IPS-15b (cell line): ENCODE measurements around the gene PSORS1C2.
"Not testable (repeated sequence)": the region's sequence is repeated elsewhere in the genome, so short reads cannot be mapped to it uniquely, and the experiment has no call there.

Source experiments
- H3K27me3 ChIP-seq: one replicate; pipeline ENCODE4 v1.6.1; 2013; ENCODE audit warnings: low read length; ENCODE audit not compliant: control insufficient read depth, insufficient read depth
- H3K36me3 ChIP-seq: one replicate; pipeline ENCODE4 v1.6.1; 2013; ENCODE audit warnings: low read length; ENCODE audit not compliant: control insufficient read depth, insufficient read depth
- H3K4me1 ChIP-seq: one replicate; pipeline ENCODE4 v1.6.1; 2013; ENCODE audit warnings: mild to moderate bottlenecking, low read length; ENCODE audit not compliant: control insufficient read depth, insufficient read depth
- H3K4me3 ChIP-seq: one replicate; pipeline ENCODE4 v1.5.1; 2013; ENCODE audit warnings: low read depth, low read length
- H3K9ac ChIP-seq: one replicate; pipeline ENCODE4 v1.6.1; 2013; ENCODE audit warnings: low read depth, mild to moderate bottlenecking, low read length
- H3K9me3 ChIP-seq: one replicate; pipeline ENCODE4 v1.6.1; 2013; ENCODE audit warnings: mild to moderate bottlenecking, low read length; ENCODE audit not compliant: control insufficient read depth, insufficient read depth

The PSORS1C2 gene

DNA sequence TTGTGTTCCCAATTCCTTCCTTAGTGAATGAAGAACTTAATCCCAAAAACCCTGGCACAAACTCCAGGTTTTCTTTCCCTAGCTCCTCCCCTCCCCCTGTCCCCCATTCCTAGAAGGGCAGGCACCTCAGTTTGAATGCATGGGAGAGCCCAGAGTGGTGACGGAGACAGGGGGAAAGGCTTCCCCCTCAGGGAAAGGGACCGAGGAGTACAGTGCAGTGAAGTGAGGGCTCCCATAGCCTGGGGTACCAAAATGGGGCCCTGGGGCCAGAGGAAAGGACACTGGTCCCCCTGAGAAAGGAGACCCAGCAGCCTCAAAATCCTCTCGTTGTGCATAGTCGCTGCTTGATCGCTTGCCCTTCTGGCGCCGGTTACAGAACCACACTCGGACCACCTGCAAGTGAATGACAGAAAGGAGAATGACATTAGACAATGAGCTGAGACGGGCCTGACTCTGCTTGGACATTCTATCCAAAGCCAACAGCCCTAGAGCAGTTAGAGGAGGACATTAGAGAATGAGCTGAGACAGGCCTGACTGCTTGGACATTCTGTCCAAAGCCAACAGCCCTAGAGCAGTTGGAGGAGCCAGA is 25.7 kb upstream of the PSORS1C2 start:
- H3K27me3 ChIP-seq, H3K4me1 ChIP-seq, H3K4me3 ChIP-seq, H3K9me3 ChIP-seq, H3K9ac ChIP-seq: not testable (repeated sequence)
- peaks cover 37% of the 10 kb centered on the region for H3K36me3 ChIP-seq

DNA sequence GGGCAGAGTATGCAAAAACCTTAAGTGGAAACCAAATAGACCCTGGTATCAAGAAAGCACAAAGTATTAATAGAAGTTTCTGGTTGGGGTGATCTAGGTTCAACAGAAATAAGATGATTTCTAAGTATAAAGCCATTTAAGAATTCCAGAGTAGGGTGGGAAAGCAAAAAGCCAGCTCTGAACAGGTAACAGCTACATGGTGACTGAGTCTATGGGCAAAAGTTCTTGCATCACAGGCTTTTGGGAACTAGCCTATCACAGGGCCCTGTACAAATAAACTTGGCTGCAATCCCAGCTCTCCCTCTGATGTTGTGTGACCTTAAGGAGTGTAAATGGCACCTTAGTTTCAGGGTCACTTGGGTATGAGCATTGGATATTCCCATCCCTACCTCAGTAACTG is 25.1 kb upstream of the PSORS1C2 start:
- Histone ChIP-seq H3K4me3 (no peak overlapping the region), H3K9ac (no peak overlapping the region), H3K9me3 (no peaks in the 10 kb centered on the region), H3K4me1 (peaks cover 4% of the 10 kb centered on the region), H3K27me3 (no peaks in the 10 kb centered on the region), H3K36me3 (peaks cover 34% of the 10 kb centered on the region)

DNA sequence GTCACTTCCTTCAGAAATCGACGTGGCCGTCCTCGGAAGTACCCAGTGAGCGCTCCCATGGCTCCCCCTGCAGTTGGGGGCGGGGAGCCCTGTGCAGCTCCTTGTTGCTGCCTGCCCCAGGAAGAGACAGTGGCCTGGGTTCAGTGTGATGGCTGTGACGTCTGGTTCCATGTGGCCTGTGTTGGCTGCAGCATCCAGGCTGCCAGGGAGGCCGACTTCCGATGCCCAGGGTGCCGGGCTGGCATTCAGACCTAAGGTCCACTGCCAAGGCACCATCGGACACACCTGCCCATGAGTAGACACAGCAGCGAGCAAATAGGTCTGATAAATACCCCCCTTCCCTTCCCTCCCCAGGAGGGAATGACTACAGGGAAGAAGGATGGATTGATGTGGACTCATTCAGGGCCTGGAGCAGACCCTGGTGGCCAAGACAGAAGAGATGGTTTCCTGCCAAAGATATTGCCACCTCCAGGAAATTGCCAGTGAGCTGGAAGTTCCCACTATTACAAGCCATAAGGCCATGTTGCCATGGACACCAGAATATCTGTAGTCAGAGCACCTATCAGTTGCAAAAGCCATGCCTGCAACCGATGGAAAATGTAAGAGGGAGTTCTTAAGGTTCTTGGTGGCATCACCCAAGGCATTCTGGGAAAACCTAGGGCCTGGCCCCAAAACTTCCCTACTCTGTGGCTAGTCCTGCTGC is 23.7 kb upstream of the PSORS1C2 start:
- H3K27me3 ChIP-seq, result no peaks in the 10 kb centered on the region
- H3K4me3 ChIP-seq, result no peak overlapping the region
- H3K9me3 ChIP-seq, result no peaks in the 10 kb centered on the region
- peaks cover 4% of the 10 kb centered on the region for H3K4me1 ChIP-seq
- no peak overlapping the region for H3K9ac ChIP-seq
- peaks cover 34% of the 10 kb centered on the region for H3K36me3 ChIP-seq

DNA sequence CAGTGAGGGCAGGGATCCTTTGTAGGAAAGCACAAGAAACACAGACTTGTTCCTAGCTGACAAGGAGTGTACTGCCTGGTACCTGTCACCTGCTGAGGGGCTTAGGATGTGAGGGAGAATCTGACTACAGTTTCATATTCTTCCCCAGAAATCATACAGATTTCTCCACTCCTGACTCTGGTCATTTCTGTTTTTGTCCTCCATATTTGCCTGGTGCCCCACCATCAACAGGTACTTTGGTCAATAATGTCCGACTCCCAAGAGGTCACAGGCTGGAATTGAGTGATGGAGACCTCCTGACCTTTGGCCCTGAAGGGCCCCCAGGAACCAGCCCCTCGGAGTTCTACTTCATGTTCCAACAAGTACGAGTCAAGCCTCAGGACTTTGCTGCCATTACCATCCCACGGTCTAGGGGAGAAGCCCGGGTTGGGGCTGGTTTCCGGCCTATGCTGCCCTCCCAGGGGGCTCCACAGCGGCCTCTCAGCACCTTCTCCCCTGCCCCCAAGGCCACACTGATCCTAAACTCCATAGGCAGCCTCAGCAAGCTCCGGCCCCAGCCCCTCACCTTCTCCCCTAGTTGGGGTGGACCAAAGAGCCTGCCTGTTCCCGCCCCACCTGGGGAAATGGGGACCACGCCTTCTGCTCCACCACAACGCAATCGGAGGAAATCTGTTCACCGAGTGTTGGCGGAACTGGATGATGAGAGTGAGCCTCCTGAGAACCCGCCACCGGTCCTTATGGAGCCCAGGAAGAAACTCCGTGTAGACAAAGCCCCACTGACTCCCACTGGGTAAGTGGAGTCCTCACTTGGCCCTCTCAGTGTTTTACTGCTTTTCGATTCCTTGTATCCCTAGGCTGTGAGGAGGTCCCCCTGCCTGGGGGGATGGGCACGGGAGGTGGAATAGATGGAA is 22.6 kb upstream of the PSORS1C2 start:
- no peak overlapping the region for H3K9ac ChIP-seq
- peaks cover 8% of the 10 kb centered on the region for H3K4me1 ChIP-seq
- peaks cover 34% of the 10 kb centered on the region for H3K36me3 ChIP-seq
- H3K4me3 ChIP-seq, result no peak overlapping the region
- no peaks in the 10 kb centered on the region for H3K27me3 ChIP-seq
- H3K9me3 ChIP-seq, result no peaks in the 10 kb centered on the region

DNA sequence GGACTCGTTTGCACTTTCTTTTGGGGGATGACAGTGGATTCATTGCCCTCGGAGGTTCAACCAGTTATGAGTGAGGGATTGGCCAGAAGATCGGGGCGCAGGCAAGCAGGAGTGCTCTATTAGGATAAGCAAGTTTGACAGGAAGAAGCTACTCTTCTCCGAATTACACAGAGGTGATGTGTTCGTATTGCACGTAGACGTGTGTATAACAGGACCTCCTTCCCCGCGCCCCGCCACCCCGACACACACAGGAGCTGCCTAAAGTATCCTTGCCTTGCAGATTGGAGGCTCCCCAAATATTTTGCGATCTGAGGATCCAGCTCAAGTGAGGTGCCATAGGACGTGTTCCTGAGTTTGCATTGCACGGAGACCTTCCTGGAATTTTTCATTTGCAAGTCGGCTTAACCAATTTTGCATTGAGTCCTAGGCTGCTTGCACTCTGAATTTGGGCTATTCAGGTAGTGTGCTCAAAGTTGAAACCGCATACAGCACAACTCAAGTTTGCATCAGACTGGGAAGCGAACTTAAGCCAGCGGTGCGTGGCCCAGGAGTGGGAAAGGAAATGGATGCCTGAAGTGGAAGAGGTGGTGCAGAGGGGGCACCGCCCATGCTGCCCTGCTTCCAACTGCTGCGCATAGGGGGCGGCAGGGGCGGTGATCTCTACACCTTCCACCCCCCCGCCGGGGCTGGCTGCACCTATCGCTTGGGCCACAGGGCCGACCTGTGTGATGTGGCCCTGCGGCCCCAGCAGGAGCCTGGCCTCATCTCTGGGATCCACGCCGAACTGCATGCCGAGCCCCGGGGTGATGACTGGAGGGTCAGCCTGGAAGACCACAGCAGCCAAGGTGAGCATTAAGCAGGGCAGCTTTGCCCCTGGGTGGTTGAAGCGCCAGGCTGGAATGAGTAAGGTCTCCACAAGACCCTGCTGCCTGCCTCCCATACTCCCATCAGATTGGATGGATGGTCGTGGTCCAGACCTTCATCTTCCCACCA is 20.3 kb upstream of the PSORS1C2 start:
- Histone ChIP-seq H3K36me3 (peaks cover 29% of the 10 kb centered on the region), H3K27me3 (no peaks in the 10 kb centered on the region), H3K9me3 (no peaks in the 10 kb centered on the region), H3K4me1 (peaks cover 4% of the 10 kb centered on the region), H3K4me3 (peak overlapping the region; percentile 94), H3K9ac (peak overlapping the region; percentile 1)

DNA sequence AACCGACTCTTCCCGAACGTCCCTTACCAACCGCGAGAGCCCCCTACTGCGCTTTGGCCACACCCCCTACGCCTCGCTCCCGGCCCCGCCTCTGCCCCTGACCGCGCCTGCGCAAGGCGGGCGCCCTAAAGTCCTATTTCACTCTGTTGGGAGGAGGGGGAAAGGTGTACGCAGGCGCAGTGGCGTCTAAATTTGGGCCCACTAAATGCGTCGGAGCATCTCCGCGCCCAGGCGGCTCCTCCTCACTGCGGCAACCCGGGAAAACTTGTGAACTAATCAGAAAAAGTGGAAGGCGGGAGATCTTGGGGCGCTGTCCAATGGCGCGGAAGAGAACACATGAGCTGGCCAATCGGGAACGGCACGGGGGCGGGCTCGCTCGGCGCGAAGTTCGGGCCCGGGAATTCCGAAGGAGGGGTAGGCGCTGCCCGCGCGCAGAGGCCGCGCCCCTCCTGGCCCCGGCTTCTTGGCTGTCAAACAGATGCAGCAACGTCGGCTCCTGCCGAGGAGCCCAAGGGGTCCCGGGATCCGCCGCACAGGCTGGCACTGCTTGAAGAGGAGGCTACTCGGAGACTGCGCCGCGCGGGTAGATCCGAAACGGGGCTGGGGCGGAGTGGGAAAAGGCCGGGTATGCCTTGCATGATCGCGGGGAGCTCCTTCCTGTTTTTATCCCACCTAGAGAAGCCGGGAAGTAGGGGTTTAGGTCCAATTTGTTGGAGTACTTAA is 19.4 kb upstream of the PSORS1C2 start, which contains the start of gene TCF19:
Gene TCF19 (plus strand): TSS at position 450 of the 723 bp plus-strand sequence. CDS start 881 bp downstream, outside the sequence.
- peak within 1 kb of the TSS; percentile 94 for H3K4me3 ChIP-seq
- no peaks in the 10 kb centered on the region for H3K27me3 ChIP-seq
- peak within 1 kb of the TSS; percentile 50 for H3K9ac ChIP-seq
- H3K4me1 ChIP-seq, result peaks cover 4% of the 10 kb centered on the region
- no peaks in the 10 kb centered on the region for H3K9me3 ChIP-seq
- peaks cover 24% of the 10 kb centered on the region for H3K36me3 ChIP-seq

DNA sequence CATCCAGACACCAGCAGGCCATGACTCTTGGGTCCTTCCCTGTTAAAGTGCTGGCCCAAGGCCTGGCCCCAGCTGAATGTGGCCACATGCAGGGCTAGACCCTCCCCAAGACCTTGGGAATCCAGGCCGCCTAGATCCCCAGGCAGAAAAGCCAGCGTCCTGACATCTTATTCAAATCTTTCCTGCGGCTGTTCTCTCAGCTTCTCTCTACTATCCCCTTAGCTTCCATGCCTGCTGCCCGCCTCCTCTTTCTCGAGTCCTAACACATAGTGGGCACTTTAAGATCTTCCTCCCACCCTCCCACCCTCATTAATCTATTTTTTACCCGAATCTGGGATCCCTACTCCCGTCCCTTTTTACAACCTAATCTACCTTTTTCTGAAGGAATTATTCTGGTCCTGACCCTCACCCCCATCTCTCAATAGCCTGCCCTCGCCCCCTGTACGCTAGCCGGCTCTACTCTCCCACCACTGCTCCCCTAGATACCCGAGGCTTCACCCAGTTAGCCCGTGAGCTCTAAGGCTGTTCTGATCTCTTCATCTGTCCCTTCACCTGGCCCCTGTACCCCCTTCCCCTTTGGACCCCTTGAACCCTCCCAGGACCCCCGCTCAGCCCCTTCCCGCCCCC is 18.8 kb upstream of the PSORS1C2 start, which contains the start of gene CCHCR1:
Gene CCHCR1 (minus strand): TSS at position 290 of the 627 bp plus-strand sequence. CDS start 202 bp downstream, at position 88.
- H3K27me3 ChIP-seq, result no peaks in the 10 kb centered on the region
- H3K4me3 ChIP-seq, result peak within 1 kb of the TSS; percentile 94
- H3K9ac ChIP-seq, result peak within 1 kb of the TSS; percentile 50
- peaks cover 25% of the 10 kb centered on the region for H3K36me3 ChIP-seq
- peaks cover 4% of the 10 kb centered on the region for H3K4me1 ChIP-seq
- no peaks in the 10 kb centered on the region for H3K9me3 ChIP-seq

GRCh38 chr6:31156641-31157040 is 17.8 kb upstream of the PSORS1C2 start:
- Histone ChIP-seq H3K4me3 (no peak overlapping the region), H3K9ac (no peak overlapping the region), H3K27me3 (no peaks in the 10 kb centered on the region), H3K4me1 (peaks cover 4% of the 10 kb centered on the region), H3K9me3 (no peaks in the 10 kb centered on the region), H3K36me3 (peaks cover 17% of the 10 kb centered on the region)

GRCh38 chr6:31154436-31154835 is 15.6 kb upstream of the PSORS1C2 start:
- H3K4me1 ChIP-seq, result peaks cover 4% of the 10 kb centered on the region
- no peaks in the 10 kb centered on the region for H3K27me3 ChIP-seq
- H3K9me3 ChIP-seq, result no peaks in the 10 kb centered on the region
- no peak overlapping the region for H3K4me3 ChIP-seq
- H3K36me3 ChIP-seq, result peaks cover 28% of the 10 kb centered on the region
- no peak overlapping the region for H3K9ac ChIP-seq

GRCh38 chr6:31152781-31153180 is 13.9 kb upstream of the PSORS1C2 start:
- no peak overlapping the region for H3K4me3 ChIP-seq
- H3K4me1 ChIP-seq, result peaks cover 4% of the 10 kb centered on the region
- H3K27me3 ChIP-seq, result no peaks in the 10 kb centered on the region
- H3K36me3 ChIP-seq, result peaks cover 36% of the 10 kb centered on the region
- no peaks in the 10 kb centered on the region for H3K9me3 ChIP-seq
- no peak overlapping the region for H3K9ac ChIP-seq
